Activated CD4-positive, alpha-beta memory T cell treated with anti-CD3 and anti-CD28 coated beads, Interleukin-2, amount 10 ng/mL, durations not matched to agents 7 days and 5 days (primary cell): ENCODE data around the gene ATXN10. TPM values are rescaled to one million over a fixed set of nuclear protein-coding genes. Genes with fewer than 3 reads are reported as not detected.

ENCODE experiments used
- CTCF ChIA-PET: fragments of 350-600 bp; sonication (Branson Sonifier 250); formaldehyde crosslinking; loops from one replicate; lab custom pipeline; 2021; ENCODE audit warnings: antibody characterized with exemption, inconsistent platforms; lab: Charles Lee
- POLR2A ChIA-PET: fragments of 350-600 bp; sonication (Branson Sonifier 250); formaldehyde crosslinking; loops from one replicate; lab custom pipeline; 2021; ENCODE audit warnings: antibody characterized with exemption; lab: Charles Lee
- DNase-seq: peaks from one replicate; pipeline ENCODE4 v3.0.0-alpha.2; 2020
- H3K27ac Mint-ChIP-seq: one replicate; pipeline ENCODE4 v1.8.0; 2021; ENCODE audit warnings: mild to moderate bottlenecking, mixed read lengths
- H3K27me3 Mint-ChIP-seq: one replicate; pipeline ENCODE4 v1.8.0; 2021; ENCODE audit warnings: mixed read lengths
- H3K36me3 Mint-ChIP-seq: one replicate; pipeline ENCODE4 v1.8.0; 2021; ENCODE audit warnings: low read depth, mixed read lengths
- H3K4me1 Mint-ChIP-seq: one replicate; pipeline ENCODE4 v1.8.0; 2021; ENCODE audit warnings: mixed read lengths
- H3K4me3 Mint-ChIP-seq: one replicate; pipeline ENCODE4 v1.8.0; 2021; ENCODE audit warnings: mild to moderate bottlenecking, mixed read lengths
- H3K9me3 Mint-ChIP-seq: one replicate; pipeline ENCODE4 v1.8.0; 2021; ENCODE audit warnings: mixed read lengths
- total RNA-seq, 2 experiments: library from RNA; stranded (reverse); gene quantifications; one replicate each; pipeline ENCODE4 v1.2.3, GENCODE V29; 2021

Gene ATXN10
- total RNA-seq, 2 experiments from 2014 or later: 84.5 to 92.6 TPM

- DNase-seq: no peak
These were observed 213.7 kb downstream of the ATXN10 start for GRCh38 chr22:45885171-45885840.

GRCh38 chr22:45885941-45886395, 214.3 kb downstream of the ATXN10 start:
- no peak overlapping the region for H3K4me3 Mint-ChIP-seq
- H3K36me3 Mint-ChIP-seq: no peaks in the 10 kb centered on the region
- no peaks in the 10 kb centered on the region for H3K9me3 Mint-ChIP-seq
- H3K4me1 Mint-ChIP-seq: no peaks in the 10 kb centered on the region
- ChIA-PET POLR2A (no interaction called here), CTCF (no interaction called here)
- peaks cover 8% of the 10 kb centered on the region for H3K27me3 Mint-ChIP-seq
- DNase-seq: no peak
- no peak overlapping the region for H3K27ac Mint-ChIP-seq

More at GRCh38 chr22:45885171-45885840, 213.7 kb downstream of the ATXN10 start:
- no peak overlapping the region for H3K27ac Mint-ChIP-seq
- H3K9me3 Mint-ChIP-seq: no peaks in the 10 kb centered on the region
- no peak overlapping the region for H3K4me3 Mint-ChIP-seq
- peaks cover 10% of the 10 kb centered on the region for H3K27me3 Mint-ChIP-seq
- no peaks in the 10 kb centered on the region for H3K36me3 Mint-ChIP-seq
- no peaks in the 10 kb centered on the region for H3K4me1 Mint-ChIP-seq
- ChIA-PET CTCF (no interaction called here), POLR2A (no interaction called here)

DNA sequence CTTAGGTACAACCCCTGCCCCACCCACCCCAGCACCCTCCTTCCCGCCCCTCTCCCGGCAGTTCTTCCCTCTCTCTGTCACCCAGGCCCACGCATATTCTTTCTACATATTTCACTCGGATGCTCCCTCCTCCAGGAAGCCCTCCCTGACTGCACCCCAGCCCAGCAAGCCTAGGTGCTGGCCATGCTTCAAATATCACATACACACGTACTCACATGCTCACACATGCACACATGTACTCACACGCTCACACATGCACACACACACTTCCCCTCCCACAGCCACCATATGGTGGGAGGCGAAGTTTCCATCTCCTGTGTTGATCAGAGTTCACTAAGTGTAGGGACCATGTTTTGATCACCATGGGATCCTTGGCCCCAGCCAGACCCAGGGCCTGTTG, 214.9 kb downstream of the ATXN10 start:
- no peak for DNase-seq
- no peak overlapping the region for H3K27ac Mint-ChIP-seq
- POLR2A ChIA-PET: no interaction called here
- H3K36me3 Mint-ChIP-seq: no peaks in the 10 kb centered on the region
- CTCF ChIA-PET: no interaction called here
- H3K4me1 Mint-ChIP-seq: no peaks in the 10 kb centered on the region
- H3K27me3 Mint-ChIP-seq: peaks cover 5% of the 10 kb centered on the region
- no peaks in the 10 kb centered on the region for H3K9me3 Mint-ChIP-seq
- no peak overlapping the region for H3K4me3 Mint-ChIP-seq

DNA sequence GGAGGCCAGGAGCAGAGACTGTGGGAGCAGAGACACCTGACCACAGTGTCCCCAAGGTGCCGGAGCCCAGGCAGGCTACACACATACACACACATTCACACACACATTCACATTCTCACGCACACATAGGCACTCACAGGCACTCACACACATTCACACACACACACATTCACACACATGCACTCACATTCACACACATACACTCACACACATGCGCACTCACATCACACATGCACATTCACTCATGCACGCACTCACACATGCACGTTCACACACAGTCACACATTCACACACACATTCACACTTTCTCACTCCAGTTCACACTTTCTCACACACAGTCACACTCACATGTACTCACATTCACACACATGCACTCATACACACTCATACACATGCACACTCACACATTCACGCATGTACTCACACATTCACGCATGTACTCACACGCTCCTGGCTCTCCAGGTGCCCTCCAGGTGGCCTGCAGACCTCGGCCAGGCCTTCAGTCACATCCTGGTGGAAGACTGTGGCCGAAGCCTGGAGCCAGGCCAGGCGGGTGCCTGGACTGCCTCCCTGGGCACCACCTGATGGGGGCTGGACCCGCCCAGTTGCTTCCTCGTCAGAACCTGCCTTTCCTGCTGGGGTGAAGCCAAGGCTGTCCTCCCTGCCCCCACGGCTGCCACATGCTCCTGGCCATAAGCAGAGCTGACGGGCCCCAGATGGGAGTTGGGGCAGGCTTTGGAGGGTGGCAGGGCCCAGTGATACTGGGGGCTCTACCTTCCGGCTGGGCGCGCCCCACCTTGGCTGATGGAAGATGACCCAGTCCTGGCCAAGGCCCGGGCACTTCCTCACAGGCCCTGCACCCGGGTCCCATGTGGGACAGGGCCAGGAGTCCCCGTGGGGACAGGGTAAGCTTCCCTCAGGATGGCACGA, 215.8 kb downstream of the ATXN10 start:
- ChIA-PET POLR2A (no interaction called here), CTCF (no interaction called here)
- Mint-ChIP-seq H3K4me3 (no peak overlapping the region), H3K36me3 (no peaks in the 10 kb centered on the region), H3K27ac (no peak overlapping the region), H3K4me1 (no peaks in the 10 kb centered on the region), H3K27me3 (peaks cover 3% of the 10 kb centered on the region), H3K9me3 (no peaks in the 10 kb centered on the region)
- DNase-seq: no peak

GRCh38 chr22:45888221-45889092, 216.8 kb downstream of the ATXN10 start:
- POLR2A ChIA-PET: no interaction called here
- H3K27me3 Mint-ChIP-seq: peaks cover 4% of the 10 kb centered on the region
- no peaks in the 10 kb centered on the region for H3K4me1 Mint-ChIP-seq
- DNase-seq: no peak
- no peaks in the 10 kb centered on the region for H3K36me3 Mint-ChIP-seq
- no peaks in the 10 kb centered on the region for H3K9me3 Mint-ChIP-seq
- H3K4me3 Mint-ChIP-seq: no peak overlapping the region
- H3K27ac Mint-ChIP-seq: no peak overlapping the region
- CTCF ChIA-PET: no interaction called here

DNA sequence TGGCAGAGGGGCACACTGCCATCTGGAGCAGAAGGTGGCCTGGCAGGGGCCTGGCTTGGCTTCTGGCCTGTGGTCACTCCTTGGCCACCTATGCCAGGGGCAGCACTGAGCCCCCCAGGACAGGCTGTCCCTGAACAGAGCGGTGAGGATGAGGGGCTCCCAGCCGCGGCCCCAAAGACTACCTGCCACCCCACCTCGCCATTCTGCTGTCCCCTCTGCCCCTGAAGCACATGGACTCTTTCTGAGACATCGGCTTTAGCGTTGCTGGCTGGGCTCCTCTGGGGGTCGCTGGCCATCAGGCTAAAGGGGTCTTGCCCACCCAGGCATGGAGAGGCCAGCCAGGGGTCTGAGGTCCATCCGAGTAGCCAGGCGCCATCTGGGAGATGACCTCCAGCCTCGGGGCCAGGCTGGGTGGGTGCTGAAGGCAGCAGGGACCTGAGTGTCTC, 217.5 kb downstream of the ATXN10 start:
- H3K4me1 Mint-ChIP-seq: no peaks in the 10 kb centered on the region
- CTCF ChIA-PET: no interaction called here

DNA sequence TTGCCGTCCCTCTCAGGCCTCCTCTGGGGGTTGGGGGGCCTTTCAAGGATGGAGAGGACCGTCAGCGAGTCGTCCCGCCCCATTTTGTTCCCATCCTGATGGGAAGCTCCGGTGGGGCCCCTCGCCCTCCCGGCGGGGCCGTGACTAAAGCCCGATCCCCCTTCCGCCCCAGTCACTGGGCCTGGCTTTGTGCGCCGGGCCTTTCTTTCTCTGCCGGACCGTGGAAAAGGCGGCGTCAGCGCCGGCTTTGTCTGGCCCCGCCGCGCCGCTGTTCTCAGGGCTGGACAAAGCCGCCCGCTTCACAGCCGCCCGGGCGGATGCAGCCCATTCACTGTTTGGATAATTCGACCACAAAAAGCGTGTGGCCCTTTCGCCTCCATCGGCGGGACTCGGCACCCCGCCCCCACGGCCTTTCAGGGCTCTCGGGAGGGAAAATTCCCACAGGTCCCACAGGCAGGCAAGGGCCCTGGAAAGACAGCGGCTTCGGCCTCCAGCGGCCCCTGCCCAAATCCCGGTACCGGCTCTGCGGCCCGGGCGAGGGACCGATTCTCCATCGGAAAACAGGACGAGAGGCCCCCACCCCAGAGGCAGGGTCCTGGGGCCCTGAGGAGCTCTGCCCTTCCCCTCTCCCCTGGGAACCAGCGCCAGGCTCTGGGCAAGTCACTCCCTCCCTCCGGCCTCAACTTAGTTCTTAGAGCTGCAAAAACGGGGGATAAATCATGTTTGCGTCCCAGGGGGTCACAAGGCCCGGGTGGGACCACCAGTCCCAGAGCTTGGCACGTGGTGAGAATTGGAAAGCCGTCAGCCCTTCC, 218.1 kb downstream of the ATXN10 start:
- no peak overlapping the region for H3K27ac Mint-ChIP-seq
- no peak for DNase-seq
- H3K36me3 Mint-ChIP-seq: no peaks in the 10 kb centered on the region
- H3K27me3 Mint-ChIP-seq: peaks cover 5% of the 10 kb centered on the region
- POLR2A ChIA-PET: no interaction called here
- CTCF ChIA-PET: no interaction called here
- no peak overlapping the region for H3K4me3 Mint-ChIP-seq
- no peaks in the 10 kb centered on the region for H3K9me3 Mint-ChIP-seq
- H3K4me1 Mint-ChIP-seq: no peaks in the 10 kb centered on the region

More for the DNA sequence above, 217.5 kb downstream of the ATXN10 start:
- POLR2A ChIA-PET: no interaction called here
- Mint-ChIP-seq H3K4me3 (no peak overlapping the region), H3K9me3 (no peaks in the 10 kb centered on the region), H3K27ac (no peak overlapping the region), H3K27me3 (peaks cover 5% of the 10 kb centered on the region), H3K36me3 (no peaks in the 10 kb centered on the region)
- DNase-seq: no peak

DNA sequence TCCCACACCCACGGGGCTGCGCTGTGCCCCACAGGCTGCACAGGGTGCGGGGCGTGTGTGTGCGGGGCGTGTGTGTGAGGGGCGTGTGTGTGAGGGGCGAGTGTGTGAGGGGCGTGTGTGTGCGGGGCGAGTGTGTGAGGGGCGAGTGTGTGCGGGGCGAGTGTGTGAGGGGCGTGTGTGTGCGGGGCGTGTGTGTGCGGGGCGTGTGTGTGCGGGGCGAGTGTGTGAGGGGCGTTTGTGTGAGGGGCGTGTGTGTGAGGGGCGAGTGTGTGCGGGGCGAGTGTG, 218.7 kb downstream of the ATXN10 start:
- no peak for DNase-seq
- Mint-ChIP-seq H3K27me3 (peaks cover 5% of the 10 kb centered on the region), H3K4me3 (no peak overlapping the region), H3K36me3 (no peaks in the 10 kb centered on the region), H3K9me3 (no peaks in the 10 kb centered on the region), H3K27ac (no peak overlapping the region), H3K4me1 (no peaks in the 10 kb centered on the region)
- ChIA-PET POLR2A (no interaction called here), CTCF (no interaction called here)

DNA sequence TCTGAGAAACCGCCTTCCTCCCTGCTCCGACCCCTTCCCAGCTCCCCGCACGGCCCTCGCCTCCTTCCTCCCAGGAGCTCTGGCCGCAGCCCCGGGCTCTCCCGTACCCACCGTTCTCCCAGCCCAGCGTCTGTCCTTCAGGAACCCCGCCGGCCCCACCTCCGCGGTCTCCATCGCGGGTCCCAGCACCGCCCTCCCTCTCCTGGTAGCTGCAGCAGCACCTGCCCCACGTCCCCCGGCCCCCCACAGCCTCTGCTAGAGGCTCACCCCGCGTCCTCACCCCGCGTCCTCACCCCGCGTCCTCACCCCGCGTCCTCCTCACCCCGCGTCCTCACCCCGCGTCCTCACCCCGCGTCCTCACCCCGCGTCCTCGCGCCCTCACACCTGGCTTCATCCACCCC, 219.4 kb downstream of the ATXN10 start:
- Mint-ChIP-seq H3K4me1 (no peaks in the 10 kb centered on the region), H3K27me3 (peaks cover 5% of the 10 kb centered on the region), H3K4me3 (no peak overlapping the region), H3K36me3 (no peaks in the 10 kb centered on the region), H3K9me3 (no peaks in the 10 kb centered on the region), H3K27ac (no peak overlapping the region)
- ChIA-PET POLR2A (interaction anchor here (0.7 kb wide), 1 partner anchor 118 kb away, joined by 3 read pairs; no protein-coding TSS in a partner anchor), CTCF (no interaction called here)
- DNase-seq: no peak

DNA sequence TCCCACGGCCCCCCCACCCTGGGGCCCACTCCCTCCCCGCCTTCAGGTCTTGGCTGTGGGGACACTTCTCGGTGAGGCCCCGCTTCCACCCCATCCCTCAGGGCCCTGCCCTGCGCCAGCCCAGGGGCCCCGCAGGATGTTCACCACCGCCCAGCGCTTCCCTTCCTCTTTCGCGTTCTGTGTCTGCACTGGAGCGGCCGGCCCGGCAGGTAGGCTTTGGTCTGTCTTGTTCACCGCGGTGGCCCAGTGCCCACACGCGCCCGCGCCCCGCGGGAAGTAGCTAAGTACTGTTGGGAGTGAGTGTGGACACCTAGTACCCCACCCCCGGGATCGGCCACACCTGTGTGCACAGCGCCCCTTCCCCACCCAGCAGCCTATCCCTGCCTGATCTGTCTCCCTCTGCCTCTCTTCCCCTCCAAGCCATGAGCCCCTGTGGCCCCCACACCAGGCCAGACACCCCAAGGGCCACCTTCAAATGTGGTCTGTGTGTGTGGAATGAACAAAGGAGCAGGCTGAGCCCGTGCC, 219.9 kb downstream of the ATXN10 start:
- POLR2A ChIA-PET: interaction anchor here (0.7 kb wide), 1 partner anchor 117 kb away, joined by 3 read pairs; no protein-coding TSS in a partner anchor
- DNase-seq: no peak
- Mint-ChIP-seq H3K36me3 (no peaks in the 10 kb centered on the region), H3K4me1 (no peaks in the 10 kb centered on the region), H3K9me3 (no peaks in the 10 kb centered on the region), H3K27ac (no peak overlapping the region), H3K4me3 (no peak overlapping the region), H3K27me3 (peaks cover 5% of the 10 kb centered on the region)
- CTCF ChIA-PET: no interaction called here

- no peak overlapping the region for H3K27ac Mint-ChIP-seq
- POLR2A ChIA-PET: interaction anchor here (0.7 kb wide), 1 partner anchor 117 kb away, joined by 3 read pairs; no protein-coding TSS in a partner anchor
- H3K27me3 Mint-ChIP-seq: peaks cover 5% of the 10 kb centered on the region
These were observed 220.5 kb downstream of the ATXN10 start for GRCh38 chr22:45891996-45892621.

More at GRCh38 chr22:45891996-45892621, 220.5 kb downstream of the ATXN10 start:
- Mint-ChIP-seq H3K9me3 (no peaks in the 10 kb centered on the region), H3K36me3 (no peaks in the 10 kb centered on the region), H3K4me1 (no peaks in the 10 kb centered on the region), H3K4me3 (no peak overlapping the region)
- DNase-seq: no peak
- CTCF ChIA-PET: no interaction called here
